ENCODE measurements around the gene NRG4. TPM values are rescaled to one million over a fixed set of nuclear protein-coding genes. Genes with fewer than 3 reads are reported as not detected.
"Not testable (repeated sequence)": the region's sequence is repeated elsewhere in the genome, so short reads cannot be mapped to it uniquely, and the experiment has no call there.

NRG4 gene
- total RNA-seq, 1 donor from 2014 or later: not detected

GRCh38 chr15:76033438-76033837, 21.2 kb upstream of the NRG4 start:
- Mint-ChIP-seq H3K36me3 (ENCODE audit: low read depth) (no peaks in the 10 kb centered on the region), H3K4me1 (ENCODE audit: low read depth) (no peaks in the 10 kb centered on the region), H3K27ac (no peak overlapping the region), H3K9me3 (no peaks in the 10 kb centered on the region), H3K27me3 (ENCODE audit: low read depth) (peaks cover 26% of the 10 kb centered on the region), H3K4me3 (ENCODE audit: low read depth) (no peak overlapping the region)
- intact Hi-C loops (cut with micrococcal nuclease): no loop called here
- DNase-seq (ENCODE audit: low spot score): no peak

- Mint-ChIP-seq H3K27ac (no peak overlapping the region), H3K27me3 (ENCODE audit: low read depth) (peaks cover 32% of the 10 kb centered on the region), H3K9me3 (no peaks in the 10 kb centered on the region), H3K36me3 (ENCODE audit: low read depth) (no peaks in the 10 kb centered on the region), H3K4me1 (ENCODE audit: low read depth) (no peaks in the 10 kb centered on the region), H3K4me3 (ENCODE audit: low read depth) (no peak overlapping the region)
- DNase-seq (ENCODE audit: low spot score): no peak
- intact Hi-C loops (cut with micrococcal nuclease): no loop called here
These were observed 19.8 kb upstream of the NRG4 start for GRCh38 chr15:76032046-76032445.

- Mint-ChIP-seq H3K27ac (no peak overlapping the region), H3K9me3 (peaks cover 15% of the 10 kb centered on the region), H3K36me3 (ENCODE audit: low read depth) (peaks cover 4% of the 10 kb centered on the region), H3K27me3 (ENCODE audit: low read depth) (peaks cover 18% of the 10 kb centered on the region), H3K4me3 (ENCODE audit: low read depth) (no peak overlapping the region), H3K4me1 (ENCODE audit: low read depth) (no peaks in the 10 kb centered on the region)
- no peak for DNase-seq (ENCODE audit: low spot score)
- intact Hi-C loops (cut with micrococcal nuclease): no loop called here
These were observed 12.0 kb upstream of the NRG4 start for GRCh38 chr15:76024021-76024768.

- DNase-seq (ENCODE audit: low spot score); H3K27ac Mint-ChIP-seq: not testable (repeated sequence)
These were observed 1.2 kb upstream of the NRG4 start for GRCh38 chr15:76013470-76013869.

GRCh38 chr15:76010613-76011012, 1.6 kb downstream of the NRG4 start:
- Mint-ChIP-seq H3K9me3 (no peaks in the 10 kb centered on the region), H3K36me3 (ENCODE audit: low read depth) (no peaks in the 10 kb centered on the region), H3K4me3 (ENCODE audit: low read depth) (no peak overlapping the region), H3K4me1 (ENCODE audit: low read depth) (no peaks in the 10 kb centered on the region), H3K27ac (no peak overlapping the region), H3K27me3 (ENCODE audit: low read depth) (peaks cover 32% of the 10 kb centered on the region)
- no peak for DNase-seq (ENCODE audit: low spot score)
- intact Hi-C loops (cut with micrococcal nuclease): no loop called here

More at GRCh38 chr15:76013470-76013869, 1.2 kb upstream of the NRG4 start:
- H3K4me3 Mint-ChIP-seq (ENCODE audit: low read depth); H3K4me1 Mint-ChIP-seq (ENCODE audit: low read depth); intact Hi-C loops (cut with micrococcal nuclease); H3K36me3 Mint-ChIP-seq (ENCODE audit: low read depth): not testable (repeated sequence)
- Mint-ChIP-seq H3K27me3 (ENCODE audit: low read depth) (peaks cover 29% of the 10 kb centered on the region), H3K9me3 (peaks cover 10% of the 10 kb centered on the region)

GRCh38 chr15:76006136-76006778, 6.0 kb downstream of the NRG4 start:
- no peak for DNase-seq (ENCODE audit: low spot score)
- Mint-ChIP-seq H3K36me3 (ENCODE audit: low read depth) (no peaks in the 10 kb centered on the region), H3K9me3 (no peaks in the 10 kb centered on the region), H3K27ac (no peak overlapping the region), H3K4me3 (ENCODE audit: low read depth) (no peak overlapping the region), H3K27me3 (ENCODE audit: low read depth) (peaks cover 38% of the 10 kb centered on the region), H3K4me1 (ENCODE audit: low read depth) (no peaks in the 10 kb centered on the region)
- intact Hi-C loops (cut with micrococcal nuclease): no loop called here

GRCh38 chr15:76003364-76003763, 8.9 kb downstream of the NRG4 start:
- no peak overlapping the region for H3K27ac Mint-ChIP-seq
- intact Hi-C loops (cut with micrococcal nuclease): no loop called here
- DNase-seq (ENCODE audit: low spot score): no peak
- H3K4me1 Mint-ChIP-seq (ENCODE audit: low read depth): no peaks in the 10 kb centered on the region
- no peak overlapping the region for H3K4me3 Mint-ChIP-seq (ENCODE audit: low read depth)
- H3K36me3 Mint-ChIP-seq (ENCODE audit: low read depth): no peaks in the 10 kb centered on the region
- H3K27me3 Mint-ChIP-seq (ENCODE audit: low read depth): peaks cover 44% of the 10 kb centered on the region
- no peaks in the 10 kb centered on the region for H3K9me3 Mint-ChIP-seq

GRCh38 chr15:75995611-75996010, 16.6 kb downstream of the NRG4 start:
- no peak overlapping the region for H3K27ac Mint-ChIP-seq
- no peak for DNase-seq (ENCODE audit: low spot score)
- peaks cover 41% of the 10 kb centered on the region for H3K27me3 Mint-ChIP-seq (ENCODE audit: low read depth)
- no peak overlapping the region for H3K4me3 Mint-ChIP-seq (ENCODE audit: low read depth)
- no peaks in the 10 kb centered on the region for H3K36me3 Mint-ChIP-seq (ENCODE audit: low read depth)
- H3K9me3 Mint-ChIP-seq: no peaks in the 10 kb centered on the region
- H3K4me1 Mint-ChIP-seq (ENCODE audit: low read depth): no peaks in the 10 kb centered on the region
- intact Hi-C loops (cut with micrococcal nuclease): no loop called here

- DNase-seq (ENCODE audit: low spot score): no peak
- intact Hi-C loops (cut with micrococcal nuclease): no loop called here
- H3K9me3 Mint-ChIP-seq: no peaks in the 10 kb centered on the region
- no peak overlapping the region for H3K4me3 Mint-ChIP-seq (ENCODE audit: low read depth)
- H3K4me1 Mint-ChIP-seq (ENCODE audit: low read depth): no peaks in the 10 kb centered on the region
- no peak overlapping the region for H3K27ac Mint-ChIP-seq
- no peaks in the 10 kb centered on the region for H3K36me3 Mint-ChIP-seq (ENCODE audit: low read depth)
- peaks cover 46% of the 10 kb centered on the region for H3K27me3 Mint-ChIP-seq (ENCODE audit: low read depth)
These were observed 18.0 kb downstream of the NRG4 start for GRCh38 chr15:75994220-75994619.

GRCh38 chr15:75992897-75993296, 19.3 kb downstream of the NRG4 start:
- H3K4me1 Mint-ChIP-seq (ENCODE audit: low read depth): no peaks in the 10 kb centered on the region
- DNase-seq (ENCODE audit: low spot score): no peak
- no peaks in the 10 kb centered on the region for H3K9me3 Mint-ChIP-seq
- intact Hi-C loops (cut with micrococcal nuclease): no loop called here
- H3K4me3 Mint-ChIP-seq (ENCODE audit: low read depth): no peak overlapping the region
- no peaks in the 10 kb centered on the region for H3K36me3 Mint-ChIP-seq (ENCODE audit: low read depth)
- no peak overlapping the region for H3K27ac Mint-ChIP-seq
- H3K27me3 Mint-ChIP-seq (ENCODE audit: low read depth): peaks cover 45% of the 10 kb centered on the region

- H3K36me3 Mint-ChIP-seq (ENCODE audit: low read depth): no peaks in the 10 kb centered on the region
- no peak overlapping the region for H3K4me3 Mint-ChIP-seq (ENCODE audit: low read depth)
- no peak for DNase-seq (ENCODE audit: low spot score)
- no peaks in the 10 kb centered on the region for H3K9me3 Mint-ChIP-seq
- peaks cover 43% of the 10 kb centered on the region for H3K27me3 Mint-ChIP-seq (ENCODE audit: low read depth)
- intact Hi-C loops (cut with micrococcal nuclease): no loop called here
- no peak overlapping the region for H3K27ac Mint-ChIP-seq
- no peaks in the 10 kb centered on the region for H3K4me1 Mint-ChIP-seq (ENCODE audit: low read depth)
These were observed 22.3 kb downstream of the NRG4 start for GRCh38 chr15:75989875-75990274.

- Mint-ChIP-seq H3K36me3 (ENCODE audit: low read depth) (no peaks in the 10 kb centered on the region), H3K27ac (no peak overlapping the region), H3K9me3 (no peaks in the 10 kb centered on the region), H3K4me1 (ENCODE audit: low read depth) (no peaks in the 10 kb centered on the region), H3K27me3 (ENCODE audit: low read depth) (peaks cover 40% of the 10 kb centered on the region), H3K4me3 (ENCODE audit: low read depth) (no peak overlapping the region)
- intact Hi-C loops (cut with micrococcal nuclease): no loop called here
- no peak for DNase-seq (ENCODE audit: low spot score)
These were observed 23.2 kb downstream of the NRG4 start for GRCh38 chr15:75989045-75989444.

- Mint-ChIP-seq H3K9me3 (no peaks in the 10 kb centered on the region), H3K27ac (no peak overlapping the region), H3K27me3 (ENCODE audit: low read depth) (peaks cover 55% of the 10 kb centered on the region), H3K4me3 (ENCODE audit: low read depth) (no peak overlapping the region), H3K36me3 (ENCODE audit: low read depth) (no peaks in the 10 kb centered on the region), H3K4me1 (ENCODE audit: low read depth) (no peaks in the 10 kb centered on the region)
- intact Hi-C loops (cut with micrococcal nuclease): no loop called here
- no peak for DNase-seq (ENCODE audit: low spot score)
These were observed 26.3 kb downstream of the NRG4 start for GRCh38 chr15:75985971-75986370.
